ENCODE results near the gene ADAMTSL4. TPM values are rescaled to one million over a fixed set of nuclear protein-coding genes. Genes with fewer than 3 reads are reported as not detected.

The ADAMTSL4 gene
- total RNA-seq, 4 donors from 2014 or later, result 27.1 to 66.5 (median 36.3) TPM

GRCh38 chr1:150574260-150575071 is 25.3 kb downstream of the ADAMTSL4 start:
- TF ChIP-seq CTCF (IDR thresholded peaks at IDR 0.05), result no peak
- TF ChIP-seq POLR2A (IDR thresholded peaks at IDR 0.05), result no peak
- peak; percentile 21 for TF ChIP-seq POLR2AphosphoS5 (IDR thresholded peaks at IDR 0.05)
- no peak for TF ChIP-seq EP300 (IDR thresholded peaks at IDR 0.05)
- WGBS, 2 donors (ENCODE audit: low coverage in 1 of 2), result 35 to 42% methylated on average over 6 of the region's 6 CpGs

GRCh38 chr1:150575072-150575489 is 25.9 kb downstream of the ADAMTSL4 start:
- Histone ChIP-seq H3K9me3 (no peaks in the 10 kb centered on the region), H3K36me3 (peaks cover 0 to 70% of the 10 kb centered on the region in 2 donors), H3K27me3 (no peaks in the 10 kb centered on the region), H3K27ac (peak overlapping the region; percentile 21 to 100 (median 100)), H3K4me1 (peaks cover 17 to 62% (median 39%) of the 10 kb centered on the region in 3 donors), H3K4me3 (peak overlapping the region; percentile 85 to 97)
- no peak for ATAC-seq
- 8 to 16% methylated on average over 3 to 4 of the region's 4 CpGs for WGBS, 2 donors (ENCODE audit: low coverage in 1 of 2)
- TF ChIP-seq POLR2AphosphoS5 (IDR thresholded peaks at IDR 0.05) (peak; percentile 3), CTCF (IDR thresholded peaks at IDR 0.05) (no peak), EP300 (IDR thresholded peaks at IDR 0.05) (no peak), POLR2A (IDR thresholded peaks at IDR 0.05) (peak in 1 of 2 donors; percentile 7)

More at GRCh38 chr1:150574260-150575071, 25.3 kb downstream of the ADAMTSL4 start:
- Histone ChIP-seq H3K4me1 (peaks cover 23 to 64% (median 44%) of the 10 kb centered on the region in 3 donors), H3K27me3 (no peaks in the 10 kb centered on the region), H3K4me3 (peak overlapping the region; percentile 85 to 97), H3K27ac (peak overlapping the region; percentile 18 to 100 (median 100)), H3K36me3 (peaks cover 0 to 70% of the 10 kb centered on the region in 2 donors), H3K9me3 (no peaks in the 10 kb centered on the region)
- no peak for ATAC-seq

- TF ChIP-seq EP300 (IDR thresholded peaks at IDR 0.05), result no peak
- TF ChIP-seq POLR2A (IDR thresholded peaks at IDR 0.05), result peak in 1 of 2 donors; percentile 3
- TF ChIP-seq POLR2AphosphoS5 (IDR thresholded peaks at IDR 0.05), result peak; percentile 65
- TF ChIP-seq CTCF (IDR thresholded peaks at IDR 0.05), result no peak
- Histone ChIP-seq H3K9me3 (no peaks in the 10 kb centered on the region), H3K27ac (peak overlapping the region; percentile 87 to 100 (median 100)), H3K4me1 (peaks cover 16 to 61% (median 39%) of the 10 kb centered on the region in 3 donors), H3K4me3 (peak overlapping the region; percentile 85 to 97), H3K36me3 (peaks cover 0 to 68% of the 10 kb centered on the region in 2 donors), H3K27me3 (no peaks in the 10 kb centered on the region)
- ATAC-seq, result no peak
- WGBS, 2 donors (ENCODE audit: low coverage in 1 of 2), result 0 to 7% methylated on average over 1 of the region's 1 CpG
These were observed 26.5 kb downstream of the ADAMTSL4 start for GRCh38 chr1:150575518-150576366.

- Histone ChIP-seq H3K4me3 (peak overlapping the region; percentile 85 to 97), H3K4me1 (peaks cover 11 to 55% (median 33%) of the 10 kb centered on the region in 3 donors), H3K27me3 (no peaks in the 10 kb centered on the region), H3K9me3 (no peaks in the 10 kb centered on the region), H3K36me3 (peaks cover 0 to 62% of the 10 kb centered on the region in 2 donors), H3K27ac (peak overlapping the region; percentile 87 to 100 (median 100))
- 0% methylated on average over 4 of the region's 4 CpGs for WGBS, 2 donors (ENCODE audit: low coverage in 1 of 2)
- no peak for TF ChIP-seq POLR2A (IDR thresholded peaks at IDR 0.05)
- TF ChIP-seq CTCF (IDR thresholded peaks at IDR 0.05), result no peak
- TF ChIP-seq EP300 (IDR thresholded peaks at IDR 0.05), result no peak
- no peak for TF ChIP-seq POLR2AphosphoS5 (IDR thresholded peaks at IDR 0.05)
- ATAC-seq, result no peak
These were observed 27.1 kb downstream of the ADAMTSL4 start for GRCh38 chr1:150576367-150576711.
